ENCODE results near the gene PEX11G. TPM values are rescaled to one million over a fixed set of nuclear protein-coding genes. Genes with fewer than 3 reads are reported as not detected.

Gene PEX11G
- total RNA-seq (2022; extraction: Qiagen RNA extraction; ENCODE audit: low read depth): 0.93 to 2.1 TPM (median 1.8 TPM) in 5 replicates

GRCh38 chr19:7488736-7489353 is at the start of gene PEX11G:
TSS of gene PEX11G (minus strand) at chr19:7489035. CDS start at chr19:7489010, 25 bp downstream.

GRCh38 chr19:7535047-7535997 is 46.5 kb upstream of the PEX11G start, which contains the start of gene PNPLA6:
TSS of gene PNPLA6 (plus strand) at chr19:7535717. CDS start at chr19:7535789, 72 bp downstream.

GRCh38 chr19:7522072-7522922 is 33.5 kb upstream of the PEX11G start, which contains the start of gene MCOLN1:
TSS of gene MCOLN1 (plus strand) at chr19:7522624. CDS start at chr19:7522751, 127 bp downstream.

GRCh38 chr19:7515645-7516151 is 26.9 kb upstream of the PEX11G start, which contains the start of gene ZNF358:
TSS of gene ZNF358 (plus strand) at chr19:7516103. CDS start at chr19:7519243, 3,140 bp downstream.

Other genes starting within 250 kb of the PEX11G start
- 1.4 to 2.6 TPM (median 2.3 TPM) in 5 replicates for gene INSR, start 194.6 kb downstream of the PEX11G start, total RNA-seq (2022; extraction: Qiagen RNA extraction; ENCODE audit: low read depth)
- 42.0 to 59.6 TPM (median 51.9 TPM) in 5 replicates for gene ARHGEF18, start 140.1 kb downstream of the PEX11G start, total RNA-seq (2022; extraction: Qiagen RNA extraction; ENCODE audit: low read depth)
- gene ZNF358, start 27.1 kb upstream of the PEX11G start, total RNA-seq (2022; extraction: Qiagen RNA extraction; ENCODE audit: low read depth): 13.8 to 20.6 TPM (median 20.1 TPM) in 5 replicates
- 10.5 to 14.9 TPM (median 13.1 TPM) in 5 replicates for gene MCOLN1, start 33.6 kb upstream of the PEX11G start, total RNA-seq (2022; extraction: Qiagen RNA extraction; ENCODE audit: low read depth)
- gene PNPLA6, start 46.7 kb upstream of the PEX11G start, total RNA-seq (2022; extraction: Qiagen RNA extraction; ENCODE audit: low read depth): 26.9 to 37.6 TPM (median 33.9 TPM) in 5 replicates
- gene CAMSAP3, start 106.8 kb upstream of the PEX11G start, total RNA-seq (2022; extraction: Qiagen RNA extraction; ENCODE audit: low read depth): 2.8 to 5.5 TPM (median 4.3 TPM) in 5 replicates
- 21.4 to 27.8 TPM (median 26.3 TPM) in 5 replicates for gene XAB2, start 140.5 kb upstream of the PEX11G start, total RNA-seq (2022; extraction: Qiagen RNA extraction; ENCODE audit: low read depth)
- gene PET100, start 140.8 kb upstream of the PEX11G start, total RNA-seq (2022; extraction: Qiagen RNA extraction; ENCODE audit: low read depth): 52.7 to 81.5 TPM (median 56.6 TPM) in 5 replicates
- 0.20 TPM in 1 of 5 replicates, not detected in the others for gene PCP2, start 144.7 kb upstream of the PEX11G start, total RNA-seq (2022; extraction: Qiagen RNA extraction; ENCODE audit: low read depth)
- 32.9 to 44.6 TPM (median 40.8 TPM) in 5 replicates for gene STXBP2, start 148.1 kb upstream of the PEX11G start, total RNA-seq (2022; extraction: Qiagen RNA extraction; ENCODE audit: low read depth)
- not detected in 5 replicates for gene RETN, start 180.0 kb upstream of the PEX11G start, total RNA-seq (2022; extraction: Qiagen RNA extraction; ENCODE audit: low read depth)
- gene MCEMP1, start 188.1 kb upstream of the PEX11G start, total RNA-seq (2022; extraction: Qiagen RNA extraction; ENCODE audit: low read depth): not detected in 5 replicates
- gene TRAPPC5, start 191.8 kb upstream of the PEX11G start, total RNA-seq (2022; extraction: Qiagen RNA extraction; ENCODE audit: low read depth): 44.6 to 114 TPM (median 102 TPM) in 5 replicates
- not detected in 5 replicates for gene FCER2, start 213.1 kb upstream of the PEX11G start, total RNA-seq (2022; extraction: Qiagen RNA extraction; ENCODE audit: low read depth)
- not detected in 5 replicates for gene CLEC4G, start 243.1 kb upstream of the PEX11G start, total RNA-seq (2022; extraction: Qiagen RNA extraction; ENCODE audit: low read depth)

Data from A549 treated with RU486 at 1 μM for 4 hours (cell line).